Measurements from ENCODE around the gene SELENOS.

SELENOS gene

DNA sequence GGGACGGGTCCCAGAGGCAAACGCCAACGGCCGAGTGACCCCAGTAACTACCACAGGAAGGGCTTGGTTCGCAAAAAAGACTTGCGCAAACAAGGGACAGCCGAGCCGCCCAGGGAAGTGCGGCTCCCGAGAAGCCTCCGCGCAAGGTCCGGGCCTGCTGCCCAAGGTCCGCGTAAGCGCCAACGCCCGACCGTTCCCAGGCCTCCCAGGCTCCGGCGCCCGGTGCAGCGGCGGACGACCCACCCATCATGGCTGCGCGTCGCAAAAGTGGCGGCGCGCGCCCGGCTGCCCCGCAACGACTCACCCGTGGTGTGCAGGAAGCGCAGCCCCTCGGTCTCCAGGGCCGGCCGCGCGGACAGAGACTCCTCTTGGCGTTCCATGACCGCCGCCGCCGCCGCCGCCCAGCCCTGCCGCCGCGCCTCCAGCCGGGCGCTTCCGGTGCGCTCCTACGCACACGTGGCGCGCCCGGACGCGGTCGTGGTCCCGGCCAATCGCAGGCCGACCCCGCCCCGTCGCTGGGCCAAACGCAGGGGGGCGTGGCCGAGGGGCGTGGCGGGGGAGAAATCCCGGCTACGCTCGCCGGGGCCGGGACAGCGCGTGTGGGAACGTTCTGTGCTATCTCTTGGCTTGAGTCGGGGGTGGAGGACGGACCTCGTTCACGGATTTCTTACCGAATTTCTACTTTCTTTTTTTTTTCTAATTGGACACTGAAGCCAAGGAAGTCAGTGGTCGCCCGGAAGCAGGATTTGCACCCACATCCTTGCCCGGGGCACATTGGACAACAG, at the start of gene SELENOS:
Gene SELENOS, minus strand, starts transcription at position 448 of the 785 bp plus-strand sequence. Its CDS starts 68 bp downstream, at position 380.
- Histone ChIP-seq H3K9ac (ENCODE audit: insufficient read length, low read depth) (peak within 1 kb of the TSS; percentile 94), H3K9me3 (ENCODE audit: insufficient read depth, low read length) (no peaks in the 10 kb centered on the region), H3K27me3 (ENCODE audit: insufficient read depth, insufficient read length) (no peaks in the 10 kb centered on the region), H3K36me3 (ENCODE audit: insufficient read depth, insufficient read length, low read length) (peaks cover 67% of the 10 kb centered on the region), H3K4me3 (ENCODE audit: insufficient read length, low read depth) (peak within 1 kb of the TSS; percentile 95), H3K4me1 (ENCODE audit: insufficient read depth, insufficient read length) (no peaks in the 10 kb centered on the region)
- no peak for TF ChIP-seq SUZ12 (IDR thresholded peaks at IDR 0.05; ENCODE audit: extremely low read depth, insufficient read depth, insufficient read length)
- no peak for TF ChIP-seq YY1 (IDR thresholded peaks at IDR 0.05; ENCODE audit: insufficient read depth, insufficient read length)
- DNase-seq (ENCODE audit: low read depth, low spot score), result peak; percentile 88

GRCh38 chr15:101326462-101327146, 49.3 kb upstream of the SELENOS start:
- H3K36me3 ChIP-seq (ENCODE audit: insufficient read depth, insufficient read length, low read length), result peaks cover 17% of the 10 kb centered on the region
- peaks cover 2% of the 10 kb centered on the region for H3K4me1 ChIP-seq (ENCODE audit: insufficient read depth, insufficient read length)
- DNase-seq (ENCODE audit: low read depth, low spot score), result no peak
- H3K9ac ChIP-seq (ENCODE audit: insufficient read length, low read depth), result no peak overlapping the region
- H3K4me3 ChIP-seq (ENCODE audit: insufficient read length, low read depth), result no peak overlapping the region
- no peaks in the 10 kb centered on the region for H3K27me3 ChIP-seq (ENCODE audit: insufficient read depth, insufficient read length)
- TF ChIP-seq YY1 (IDR thresholded peaks at IDR 0.05; ENCODE audit: insufficient read depth, insufficient read length) (no peak), SUZ12 (IDR thresholded peaks at IDR 0.05; ENCODE audit: extremely low read depth, insufficient read depth, insufficient read length) (no peak), ZNF274 (IDR thresholded peaks at IDR 0.05; ENCODE audit: low read depth, low read length) (no peak)
- no peaks in the 10 kb centered on the region for H3K9me3 ChIP-seq (ENCODE audit: insufficient read depth, low read length)

GRCh38 chr15:101326026-101326315, 48.7 kb upstream of the SELENOS start:
- Histone ChIP-seq H3K36me3 (ENCODE audit: insufficient read depth, insufficient read length, low read length) (peaks cover 17% of the 10 kb centered on the region), H3K27me3 (ENCODE audit: insufficient read depth, insufficient read length) (no peaks in the 10 kb centered on the region), H3K9me3 (ENCODE audit: insufficient read depth, low read length) (no peaks in the 10 kb centered on the region), H3K4me3 (ENCODE audit: insufficient read length, low read depth) (no peak overlapping the region), H3K9ac (ENCODE audit: insufficient read length, low read depth) (no peak overlapping the region), H3K4me1 (ENCODE audit: insufficient read depth, insufficient read length) (peaks cover 2% of the 10 kb centered on the region)
- TF ChIP-seq YY1 (IDR thresholded peaks at IDR 0.05; ENCODE audit: insufficient read depth, insufficient read length) (no peak), ZNF274 (IDR thresholded peaks at IDR 0.05; ENCODE audit: low read depth, low read length) (no peak)
- DNase-seq (ENCODE audit: low read depth, low spot score), result no peak

DNA sequence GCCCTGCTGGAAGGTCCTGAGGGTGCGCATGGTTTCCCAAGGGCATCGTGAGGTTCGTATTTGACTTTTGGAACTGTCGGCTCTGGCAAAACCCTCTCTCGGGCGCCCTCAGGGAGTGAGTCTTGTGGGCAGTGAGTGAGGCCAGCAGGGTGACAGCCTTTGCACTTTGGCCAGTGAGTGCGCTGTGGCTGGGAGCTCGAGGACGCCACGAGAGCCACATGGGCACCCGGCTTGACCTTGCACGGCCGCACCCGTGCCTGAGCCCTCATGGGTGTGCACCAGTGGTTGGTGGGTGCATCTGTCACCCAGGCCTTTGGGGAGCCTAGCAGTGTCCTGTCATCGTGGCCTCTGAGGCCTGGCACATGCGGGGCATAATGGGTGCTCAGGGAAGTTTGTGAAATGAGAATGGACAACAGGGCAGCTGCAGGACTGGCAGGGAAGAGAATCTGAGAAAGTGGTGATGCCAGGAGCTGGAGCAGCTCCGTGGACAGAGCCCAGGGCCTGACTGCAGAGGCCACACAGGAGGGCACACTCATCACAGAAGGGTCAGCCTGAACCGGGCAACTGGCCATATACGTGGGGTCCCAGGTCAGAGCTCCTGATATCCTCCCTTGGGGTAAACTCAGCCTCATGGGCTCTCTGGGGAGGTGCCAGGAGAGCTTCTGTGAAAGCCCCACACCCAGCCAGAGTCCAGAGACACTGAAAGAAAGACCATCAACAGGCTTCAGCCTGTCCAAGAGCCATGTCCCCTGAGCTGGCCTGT, 48.2 kb upstream of the SELENOS start:
- H3K27me3 ChIP-seq (ENCODE audit: insufficient read depth, insufficient read length), result no peaks in the 10 kb centered on the region
- peaks cover 2% of the 10 kb centered on the region for H3K4me1 ChIP-seq (ENCODE audit: insufficient read depth, insufficient read length)
- no peak overlapping the region for H3K4me3 ChIP-seq (ENCODE audit: insufficient read length, low read depth)
- H3K9ac ChIP-seq (ENCODE audit: insufficient read length, low read depth), result no peak overlapping the region
- no peaks in the 10 kb centered on the region for H3K9me3 ChIP-seq (ENCODE audit: insufficient read depth, low read length)
- no peak for DNase-seq (ENCODE audit: low read depth, low spot score)
- H3K36me3 ChIP-seq (ENCODE audit: insufficient read depth, insufficient read length, low read length), result peaks cover 17% of the 10 kb centered on the region
- TF ChIP-seq YY1 (IDR thresholded peaks at IDR 0.05; ENCODE audit: insufficient read depth, insufficient read length) (no peak), SUZ12 (IDR thresholded peaks at IDR 0.05; ENCODE audit: extremely low read depth, insufficient read depth, insufficient read length) (no peak), ZNF274 (IDR thresholded peaks at IDR 0.05; ENCODE audit: low read depth, low read length) (no peak)

DNA sequence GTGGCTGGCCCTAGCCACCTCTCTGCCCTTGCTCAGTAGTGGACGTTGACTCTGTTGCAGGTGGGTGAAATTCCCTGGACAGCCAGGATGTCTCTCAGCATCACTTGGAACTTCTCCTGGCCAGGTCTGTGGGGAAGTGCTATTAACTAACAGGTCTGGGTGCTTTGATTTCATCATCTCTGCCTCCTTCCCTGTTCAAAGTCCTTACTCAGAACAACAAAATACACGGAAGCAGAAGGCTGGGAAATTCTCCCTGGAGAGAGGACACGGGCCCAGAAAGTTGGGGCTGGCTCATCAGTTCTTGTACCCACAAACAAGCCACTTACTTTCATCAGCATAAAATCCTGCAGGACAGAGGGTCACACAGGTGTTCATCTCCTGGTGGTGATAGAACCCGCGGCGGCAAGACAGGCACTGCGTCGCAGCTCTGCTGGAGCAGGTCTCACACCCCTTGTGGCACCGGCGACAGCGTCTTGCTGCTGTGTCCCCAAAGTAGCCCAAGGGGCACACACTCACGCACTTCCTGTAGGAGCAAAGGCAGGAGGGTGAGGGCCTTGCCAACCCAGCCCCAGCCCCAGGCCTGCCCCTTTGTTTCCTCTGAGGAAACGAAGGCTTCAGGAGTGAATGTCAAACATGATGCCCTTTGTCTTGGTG, 47.4 kb upstream of the SELENOS start:
- Histone ChIP-seq H3K9me3 (ENCODE audit: insufficient read depth, low read length) (no peaks in the 10 kb centered on the region), H3K36me3 (ENCODE audit: insufficient read depth, insufficient read length, low read length) (peaks cover 17% of the 10 kb centered on the region), H3K4me1 (ENCODE audit: insufficient read depth, insufficient read length) (peaks cover 2% of the 10 kb centered on the region), H3K9ac (ENCODE audit: insufficient read length, low read depth) (no peak overlapping the region), H3K4me3 (ENCODE audit: insufficient read length, low read depth) (no peak overlapping the region), H3K27me3 (ENCODE audit: insufficient read depth, insufficient read length) (no peaks in the 10 kb centered on the region)
- TF ChIP-seq YY1 (IDR thresholded peaks at IDR 0.05; ENCODE audit: insufficient read depth, insufficient read length) (no peak), SUZ12 (IDR thresholded peaks at IDR 0.05; ENCODE audit: extremely low read depth, insufficient read depth, insufficient read length) (no peak)
- DNase-seq (ENCODE audit: low read depth, low spot score), result no peak

DNA sequence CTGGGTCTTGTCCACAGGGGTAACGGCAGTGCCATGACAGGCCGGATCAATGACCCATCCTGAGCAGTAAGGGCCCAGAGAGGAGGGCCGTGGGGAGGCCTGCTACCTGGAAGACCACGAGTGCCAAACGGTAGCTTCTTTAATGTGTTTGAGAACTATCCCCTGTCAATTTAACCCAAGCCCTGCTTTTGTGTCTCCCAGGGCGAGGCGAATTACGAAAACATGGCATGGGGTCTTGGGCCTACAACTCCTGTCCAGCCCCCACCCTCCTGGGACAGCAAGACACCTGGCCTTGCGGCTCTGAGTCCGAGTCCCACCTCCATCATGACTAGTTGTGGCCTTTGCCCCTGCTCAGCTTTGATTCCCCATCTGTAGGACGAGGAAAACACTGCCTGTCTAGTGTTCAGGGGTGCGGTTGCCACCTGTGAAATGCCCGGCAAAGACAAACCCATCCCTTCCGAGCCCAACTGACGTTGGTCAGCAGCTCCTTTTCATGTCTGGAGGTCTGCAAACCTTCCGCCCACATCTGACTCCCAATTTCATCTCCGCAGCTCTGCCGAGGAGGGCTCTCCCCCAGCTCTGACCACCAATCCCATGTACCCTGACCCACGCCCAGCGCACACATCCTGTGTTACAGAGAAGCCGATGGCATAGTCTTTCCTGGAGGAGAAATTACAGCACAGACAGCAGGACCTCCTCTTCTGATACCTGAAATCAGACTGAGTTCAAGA, 46.7 kb upstream of the SELENOS start:
- no peak for DNase-seq (ENCODE audit: low read depth, low spot score)
- H3K27me3 ChIP-seq (ENCODE audit: insufficient read depth, insufficient read length), result no peaks in the 10 kb centered on the region

More for the DNA sequence above, 46.7 kb upstream of the SELENOS start:
- Histone ChIP-seq H3K9me3 (ENCODE audit: insufficient read depth, low read length) (no peaks in the 10 kb centered on the region), H3K9ac (ENCODE audit: insufficient read length, low read depth) (no peak overlapping the region), H3K4me1 (ENCODE audit: insufficient read depth, insufficient read length) (peaks cover 2% of the 10 kb centered on the region), H3K36me3 (ENCODE audit: insufficient read depth, insufficient read length, low read length) (peaks cover 17% of the 10 kb centered on the region), H3K4me3 (ENCODE audit: insufficient read length, low read depth) (no peak overlapping the region)
- TF ChIP-seq SUZ12 (IDR thresholded peaks at IDR 0.05; ENCODE audit: extremely low read depth, insufficient read depth, insufficient read length) (no peak), YY1 (IDR thresholded peaks at IDR 0.05; ENCODE audit: insufficient read depth, insufficient read length) (no peak), ZNF274 (IDR thresholded peaks at IDR 0.05; ENCODE audit: low read depth, low read length) (no peak)

Data from NT2/D1 (cell line).